GM21515 (cell line): ENCODE measurements around the gene CEP104.

Experiments
- ATAC-seq: cut with Tn5 transposase; IDR thresholded peaks from one replicate; pipeline ENCODE4 v1.9.1; 2021; ENCODE audit not compliant: unreplicated experiment

Gene CEP104

DNA sequence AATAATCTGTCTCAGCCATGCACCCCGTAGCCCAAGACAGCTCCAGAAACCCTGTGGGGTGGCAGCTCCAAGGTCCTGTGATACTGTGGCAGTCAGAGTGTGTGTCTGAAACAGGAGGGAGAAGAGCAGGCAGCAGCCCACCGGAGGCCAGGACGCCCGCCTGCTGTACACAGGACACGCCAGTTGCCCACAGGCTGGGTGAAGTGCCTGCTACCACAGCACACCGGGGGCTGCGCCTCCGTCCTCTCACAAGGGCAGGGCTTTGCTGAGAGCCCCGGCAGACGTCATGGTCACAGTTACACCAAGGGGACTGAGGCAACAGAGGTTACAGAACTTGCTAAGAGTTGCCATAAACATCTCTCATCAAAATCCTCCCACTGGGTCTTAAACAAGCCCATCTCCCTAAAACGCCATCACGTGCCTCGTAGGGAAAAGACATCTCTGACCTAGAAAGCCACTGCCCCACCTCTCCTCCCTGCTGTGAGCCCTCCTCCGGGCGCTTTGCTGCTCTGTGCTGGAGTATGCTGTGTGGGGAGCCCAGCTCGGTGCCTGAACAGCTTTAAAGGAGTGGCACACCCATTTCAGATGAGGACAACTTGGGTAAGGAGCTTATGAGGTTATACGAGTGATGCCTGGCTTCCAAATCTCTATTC lies 37.7 kb upstream of the CEP104 start:
- no peak for ATAC-seq

DNA sequence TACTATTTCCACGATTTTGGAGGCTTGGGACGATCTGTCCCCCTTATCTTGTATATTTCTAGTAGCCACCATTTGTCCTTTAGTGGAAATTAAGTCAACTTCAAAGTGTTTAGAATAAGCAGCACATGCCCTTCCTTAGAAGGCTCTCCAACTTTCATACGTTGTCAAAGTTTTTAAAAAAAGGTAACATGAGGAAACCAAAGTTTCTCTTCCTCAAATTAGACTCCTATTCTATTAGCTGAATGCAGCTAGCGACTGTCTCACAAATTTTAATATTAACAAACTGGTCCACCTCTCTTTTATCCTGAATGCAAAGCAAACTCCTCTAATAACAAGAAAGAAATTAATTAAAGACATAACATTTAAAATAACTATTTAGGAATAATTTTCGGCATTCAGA lies 36.2 kb upstream of the CEP104 start:
- ATAC-seq = no peak

DNA sequence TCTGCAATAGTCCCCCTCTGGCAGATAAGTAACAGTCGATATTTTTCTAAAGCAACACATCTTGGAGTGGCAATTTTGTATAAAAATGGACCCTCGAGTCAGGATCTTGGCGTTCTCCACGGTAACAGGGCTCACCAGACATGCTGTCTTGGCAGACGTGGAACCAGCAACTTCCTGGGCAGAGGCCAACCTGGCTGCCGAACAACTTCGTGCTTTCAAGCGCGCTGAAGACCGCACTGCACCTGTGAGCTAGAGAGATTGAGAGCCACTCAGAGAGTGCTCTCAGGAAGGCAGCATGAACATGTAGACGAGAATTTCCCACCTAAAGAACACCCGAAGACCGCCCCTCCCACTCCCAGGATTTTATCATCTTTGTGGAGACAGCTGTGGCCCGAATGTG lies 35.7 kb upstream of the CEP104 start:
- no peak for ATAC-seq

DNA sequence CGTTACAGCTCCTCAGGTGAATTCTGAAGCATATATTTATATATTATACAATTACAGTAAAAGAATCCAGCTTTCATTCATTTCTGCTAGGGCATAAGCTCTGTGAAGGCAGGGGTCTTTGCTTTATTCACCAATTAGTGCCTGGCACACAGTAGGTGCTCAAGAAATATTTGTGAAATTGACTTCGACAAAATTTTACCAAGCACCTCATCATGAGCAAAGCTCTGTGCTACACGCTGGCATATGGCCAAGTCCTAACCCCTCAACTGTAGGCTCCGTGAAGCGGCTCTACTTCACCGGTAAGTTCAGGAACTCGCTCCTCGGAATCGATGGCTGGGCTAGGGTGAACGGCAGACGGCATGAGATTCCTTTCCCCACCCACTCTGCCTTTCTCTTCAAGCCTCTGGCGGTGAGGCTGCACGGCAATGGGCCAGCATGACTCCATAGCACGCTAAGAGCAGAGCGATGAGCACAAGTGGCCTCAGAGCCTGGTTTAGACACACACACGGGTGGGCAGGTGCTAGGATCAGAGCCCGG lies 34.4 kb upstream of the CEP104 start:
- no peak for ATAC-seq

DNA sequence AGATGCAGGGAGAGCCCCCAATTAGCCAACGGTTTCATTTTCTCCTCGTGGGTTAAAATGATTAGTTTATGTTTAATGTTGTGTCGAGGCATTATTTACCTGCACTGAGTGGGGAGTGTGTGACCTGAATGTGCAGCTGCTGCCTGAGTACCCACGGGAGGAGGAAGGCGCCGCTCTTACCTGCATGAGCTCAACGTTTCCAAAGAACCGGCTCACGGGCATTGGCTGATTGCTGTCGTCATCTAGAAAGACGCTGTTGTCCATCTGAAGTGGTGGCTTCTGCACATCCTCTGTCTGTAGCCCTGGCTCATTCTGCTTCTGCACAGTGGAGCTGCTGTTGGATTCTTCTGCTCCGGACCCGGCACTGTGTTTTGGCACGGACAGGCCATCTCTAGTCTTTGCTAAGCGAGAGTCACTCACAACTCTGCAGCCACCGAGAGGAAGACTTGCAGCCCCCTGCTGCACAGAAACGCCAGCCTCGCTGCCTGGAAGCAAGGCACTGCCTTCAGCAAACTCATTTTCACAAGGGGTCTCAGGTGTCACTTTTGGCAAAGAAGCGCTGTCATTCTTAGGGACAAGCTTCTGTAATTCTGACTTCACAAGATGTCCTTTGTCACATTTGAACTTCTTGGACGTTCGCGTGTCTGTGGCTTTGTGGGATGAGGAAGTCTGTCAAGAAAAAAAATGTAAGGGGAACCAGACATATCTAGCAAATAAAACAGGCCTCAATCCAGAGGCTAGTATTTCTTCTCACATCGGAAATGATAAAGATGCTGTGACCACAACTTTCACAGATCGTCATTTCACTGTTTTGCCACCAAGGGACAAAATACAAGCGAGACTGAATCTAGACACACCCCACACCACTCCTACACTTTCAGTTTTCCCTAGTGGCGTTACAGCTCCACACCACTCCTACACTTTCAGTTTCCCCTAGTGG lies 33.6 kb upstream of the CEP104 start:
- ATAC-seq = no peak

DNA sequence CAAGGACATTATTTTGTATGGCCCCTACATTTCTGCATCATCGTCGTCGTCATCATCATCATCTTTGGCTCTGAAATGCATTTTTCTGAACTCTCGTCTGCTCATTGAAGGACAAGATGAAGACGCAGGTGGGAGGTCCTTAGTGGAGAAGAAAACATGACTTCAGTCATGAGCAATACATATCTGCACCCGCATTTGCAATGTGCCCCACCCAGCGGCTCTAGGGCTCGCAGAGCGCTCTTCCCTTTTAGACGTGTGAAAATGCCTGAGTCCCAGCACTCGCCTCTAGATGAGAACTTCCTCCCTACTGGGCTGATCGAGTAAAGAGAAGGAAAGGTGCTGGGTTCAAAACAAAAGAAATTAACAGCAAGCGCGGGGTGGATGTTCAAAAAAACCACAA lies 32.9 kb upstream of the CEP104 start:
- no peak for ATAC-seq

DNA sequence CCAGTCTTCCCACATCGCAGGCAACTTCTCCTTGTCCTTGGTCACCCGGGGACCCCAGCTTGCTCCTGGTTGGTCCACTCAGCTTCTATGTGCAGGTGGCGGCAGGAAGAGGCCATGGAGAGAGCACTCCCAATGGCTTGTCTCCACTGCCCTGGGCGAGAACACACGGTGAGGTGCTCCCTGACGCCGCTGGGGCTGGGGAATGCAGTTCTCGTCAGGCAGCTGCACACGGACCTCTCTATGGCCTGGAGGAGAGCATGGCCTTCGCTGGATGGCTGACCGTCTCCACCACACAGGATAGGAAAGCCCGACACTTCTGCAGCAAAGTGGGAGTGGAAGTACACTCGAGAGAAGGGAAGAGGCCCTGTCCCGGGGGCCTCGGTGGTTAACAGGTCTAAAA lies 31.3 kb upstream of the CEP104 start:
- ATAC-seq = no peak

DNA sequence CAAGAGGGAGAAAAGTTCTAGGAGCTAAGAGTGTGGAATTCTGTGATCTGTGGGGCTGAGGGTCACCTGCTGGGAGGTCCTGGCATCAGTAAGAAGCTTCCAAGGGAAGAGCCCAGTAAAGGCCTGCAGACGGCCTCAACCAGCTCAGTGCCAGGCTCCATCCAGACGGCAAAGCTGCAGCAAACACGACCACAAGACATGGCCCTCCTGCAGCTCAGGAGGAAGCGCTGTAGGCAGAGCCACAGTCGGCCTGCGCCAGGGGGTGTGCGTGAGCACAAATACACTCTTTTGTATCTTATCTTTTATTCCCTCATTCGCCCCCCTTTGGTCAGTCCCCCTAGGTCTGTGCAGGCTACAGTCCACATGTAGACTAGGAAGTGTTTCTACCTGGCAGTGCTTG lies 29.7 kb upstream of the CEP104 start:
- no peak for ATAC-seq

DNA sequence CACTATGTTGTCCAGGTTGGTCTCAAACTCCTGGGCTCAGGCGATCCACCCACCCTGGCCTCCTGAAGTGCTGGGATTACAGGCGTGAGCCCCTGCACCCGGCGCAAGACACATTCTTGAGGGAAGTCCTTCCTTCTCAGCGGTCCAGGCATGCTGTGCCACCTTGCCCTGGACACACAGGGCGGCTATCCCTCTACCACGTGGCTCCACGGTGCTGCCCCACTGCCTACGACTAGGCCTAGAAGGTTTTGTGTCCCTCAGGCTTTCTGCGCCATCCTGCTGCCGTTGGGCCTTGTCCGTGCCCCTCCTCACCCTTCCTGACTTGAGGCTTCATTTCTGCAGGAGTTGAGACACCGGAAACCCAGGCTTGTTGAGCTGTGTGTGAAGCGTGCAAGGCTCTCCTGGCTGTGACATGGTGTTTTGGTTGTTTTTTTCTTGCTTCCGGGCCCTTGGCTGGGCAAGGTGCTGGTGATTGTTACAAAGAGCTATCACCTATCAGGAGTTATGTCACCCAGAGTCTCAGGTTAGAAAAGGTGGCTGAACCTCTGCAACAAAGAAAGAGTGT lies 29.2 kb upstream of the CEP104 start:
- ATAC-seq = no peak

DNA sequence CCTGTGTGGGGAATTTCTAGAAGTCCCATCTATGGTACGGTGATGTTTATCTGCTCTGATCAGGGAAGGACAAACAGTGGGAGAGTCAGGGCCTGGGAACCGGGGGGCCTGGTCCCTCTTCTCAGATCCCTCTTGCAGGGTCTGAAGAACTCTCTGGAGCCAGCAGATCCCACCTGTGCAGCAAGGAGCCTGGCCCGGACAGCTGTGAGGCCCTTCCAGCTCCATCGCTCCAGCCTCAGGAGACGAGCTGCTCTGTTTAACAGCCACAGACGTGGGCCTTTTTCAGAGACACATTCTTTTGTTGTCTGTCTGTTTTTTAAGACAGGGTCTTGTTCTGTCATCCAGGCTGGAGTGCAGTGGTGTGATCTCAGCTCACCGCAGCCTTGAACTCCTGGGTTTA lies 28.6 kb upstream of the CEP104 start:
- no peak for ATAC-seq

DNA sequence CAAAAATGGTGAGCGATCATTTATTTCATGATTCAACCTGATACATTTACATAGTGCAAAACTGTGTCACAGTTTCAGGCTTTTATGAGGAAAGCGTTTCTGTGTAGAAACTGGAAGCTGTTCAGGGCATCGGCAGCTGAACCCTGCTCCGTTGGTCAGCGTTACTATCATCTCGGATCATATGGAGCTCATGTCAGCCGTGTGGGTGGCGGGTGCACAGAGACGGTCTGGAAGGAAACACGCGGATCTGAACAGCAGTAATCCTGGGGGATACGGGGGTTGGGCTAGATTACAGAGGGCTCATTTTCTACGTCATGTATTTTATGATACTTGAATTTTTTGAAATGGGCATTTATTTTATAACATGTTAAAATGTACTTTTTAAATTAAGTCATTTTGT lies 28.0 kb upstream of the CEP104 start:
- no peak for ATAC-seq

DNA sequence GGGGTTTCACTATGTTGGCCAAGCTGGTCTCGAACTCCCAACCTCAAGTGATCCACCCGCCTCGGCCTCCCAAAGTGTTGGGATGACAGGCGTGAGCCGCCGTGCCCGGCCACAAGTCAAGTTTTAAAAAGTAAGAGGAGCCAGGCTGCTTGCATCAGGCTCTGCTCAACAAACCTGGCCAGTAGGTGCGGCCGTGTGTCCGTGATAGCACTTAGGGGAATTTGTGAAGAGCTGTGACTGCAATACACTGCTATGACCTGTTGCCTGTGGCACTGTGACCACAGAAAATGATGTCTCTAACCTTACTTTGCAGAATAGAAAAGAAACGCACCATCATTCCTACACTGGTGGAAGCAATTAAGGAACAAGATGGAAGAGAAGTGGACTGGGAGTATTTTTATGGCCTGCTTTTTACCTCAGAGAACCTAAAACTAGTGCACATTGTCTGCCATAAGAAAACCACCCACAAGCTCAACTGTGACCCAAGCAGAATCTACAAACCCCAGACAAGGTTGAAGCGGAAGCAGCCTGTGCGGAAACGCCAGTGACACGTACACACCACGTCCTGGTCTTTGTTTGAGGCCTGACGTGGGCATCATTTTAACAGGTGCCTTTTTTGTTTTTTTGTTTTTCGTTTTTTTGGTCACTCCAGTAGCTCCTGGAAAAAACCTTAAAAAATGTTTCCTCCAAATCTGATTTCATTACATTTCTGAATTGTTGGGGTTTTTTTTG lies 26.3 kb upstream of the CEP104 start:
- ATAC-seq = no peak

DNA sequence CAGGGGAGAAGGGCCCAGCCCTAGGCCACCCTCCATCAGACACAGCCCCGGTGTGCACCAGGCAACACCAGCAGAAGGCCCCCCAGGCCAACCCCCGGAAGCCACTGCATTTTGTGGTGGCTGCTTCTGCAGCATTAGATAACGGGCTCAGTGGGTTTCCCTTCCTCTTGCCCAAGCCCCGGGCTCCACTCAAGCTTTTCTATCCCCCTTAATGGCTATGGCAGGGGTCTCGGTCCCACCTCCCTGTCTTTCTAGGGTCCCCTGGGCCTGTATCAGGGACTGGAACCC lies 24.1 kb upstream of the CEP104 start:
- ATAC-seq = no peak

DNA sequence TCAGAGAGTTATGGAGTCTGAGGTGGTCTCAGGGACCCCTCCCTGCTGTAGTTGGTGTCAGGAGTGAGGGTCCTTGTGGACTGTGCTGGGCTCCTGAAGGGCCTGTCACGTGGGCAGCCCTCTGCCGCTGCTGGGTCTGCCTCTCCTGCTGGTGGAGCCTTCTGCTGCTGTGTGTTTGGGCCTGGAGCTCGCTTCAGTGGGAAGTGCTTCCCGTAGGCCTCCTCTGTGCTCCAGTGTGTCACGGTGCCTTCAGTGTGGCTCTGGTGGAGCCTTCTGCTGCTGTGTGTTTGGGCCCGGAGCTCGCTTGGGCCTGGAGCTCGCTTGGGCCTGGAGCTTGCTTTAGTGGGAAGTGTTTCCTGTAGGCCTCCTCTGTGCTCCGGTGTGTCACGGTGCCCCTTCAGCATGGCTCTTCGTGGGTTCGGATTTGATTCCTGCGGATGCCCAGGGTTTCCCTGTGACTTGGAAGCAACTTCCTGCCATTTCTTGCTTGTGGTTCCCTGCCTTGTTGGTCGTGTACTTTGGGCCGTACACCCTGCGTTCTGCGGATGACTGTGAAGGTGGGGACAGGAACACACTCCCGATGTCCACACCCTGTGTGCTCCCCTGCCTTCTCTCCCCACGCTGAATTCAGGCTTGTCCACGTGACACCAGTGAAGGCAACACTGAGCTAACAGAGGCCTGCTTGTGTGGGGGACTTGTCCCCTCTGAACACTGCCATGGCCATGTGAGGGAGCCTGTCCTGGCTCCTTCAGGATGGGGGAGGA lies 23.6 kb upstream of the CEP104 start:
- no peak for ATAC-seq

DNA sequence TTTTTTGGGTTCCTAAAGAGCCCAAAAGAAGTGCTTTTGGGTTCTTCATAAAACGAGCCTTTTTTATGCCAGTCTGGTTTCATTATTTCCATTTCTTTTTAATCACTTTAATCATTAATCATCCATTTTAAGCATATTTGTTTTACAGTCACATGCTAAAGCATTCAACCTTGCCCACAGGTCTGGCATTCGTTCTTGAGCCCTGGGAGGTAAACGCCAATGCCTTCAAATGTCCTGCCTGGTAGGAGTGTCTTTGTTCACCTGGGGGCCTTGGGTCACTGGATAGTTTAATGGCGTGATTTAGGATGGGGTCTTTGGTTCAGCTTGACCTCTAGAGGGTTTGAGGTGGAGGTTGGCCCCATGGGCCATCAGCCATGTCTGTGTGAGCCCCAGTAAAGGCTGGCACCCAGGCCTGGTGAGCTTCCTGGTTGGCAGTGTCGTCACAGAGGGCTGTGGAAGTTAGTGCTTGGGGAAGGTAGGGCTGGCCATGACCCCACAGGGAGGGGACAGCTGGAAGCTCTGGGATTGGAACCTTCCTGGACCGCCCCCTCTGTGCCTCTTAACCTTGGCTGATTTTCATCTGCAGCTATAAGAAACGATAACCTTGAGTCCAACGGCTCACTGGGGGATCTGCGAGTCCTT lies 22.9 kb upstream of the CEP104 start:
- no peak for ATAC-seq

DNA sequence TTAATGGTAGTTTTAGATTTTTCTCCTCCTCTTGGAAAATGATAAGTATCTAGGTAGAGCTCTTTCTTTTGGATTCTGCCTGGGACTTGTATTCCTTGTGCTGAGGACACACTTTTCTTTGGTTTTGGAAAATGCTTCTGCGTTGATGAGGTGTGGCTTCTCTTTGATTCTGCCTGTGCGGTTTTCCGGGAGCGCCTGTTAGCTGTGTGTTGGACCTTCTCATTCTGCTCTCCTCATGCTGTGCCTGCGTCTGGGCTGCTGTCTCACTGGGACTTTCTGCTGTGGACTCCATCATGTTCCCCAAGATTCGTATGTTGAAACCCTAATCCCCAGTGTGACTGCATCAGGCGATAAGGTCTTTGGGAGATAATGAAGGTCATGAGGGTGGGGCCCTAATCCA lies 22.1 kb upstream of the CEP104 start:
- ATAC-seq = no peak

DNA sequence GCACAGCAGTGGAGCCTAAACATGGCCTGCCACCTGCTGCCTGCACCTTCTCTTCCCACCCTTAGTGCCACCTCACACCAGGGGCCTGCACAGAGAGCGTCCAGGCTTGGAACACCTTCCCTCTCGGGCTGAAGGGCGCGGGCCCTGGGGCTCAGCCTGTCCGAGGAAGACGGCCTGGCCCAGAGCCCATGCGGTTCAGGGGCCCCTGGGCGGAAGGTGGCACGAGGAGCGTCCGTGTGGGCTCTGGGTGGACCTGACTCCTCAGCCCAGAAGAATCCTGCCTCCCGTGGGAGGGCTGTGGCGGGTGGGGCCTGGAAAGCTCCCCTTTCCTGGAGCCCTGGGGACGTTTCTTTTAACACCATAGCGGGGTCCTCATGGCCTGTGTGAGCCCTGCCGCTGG lies 19.7 kb upstream of the CEP104 start:
- no peak for ATAC-seq

DNA sequence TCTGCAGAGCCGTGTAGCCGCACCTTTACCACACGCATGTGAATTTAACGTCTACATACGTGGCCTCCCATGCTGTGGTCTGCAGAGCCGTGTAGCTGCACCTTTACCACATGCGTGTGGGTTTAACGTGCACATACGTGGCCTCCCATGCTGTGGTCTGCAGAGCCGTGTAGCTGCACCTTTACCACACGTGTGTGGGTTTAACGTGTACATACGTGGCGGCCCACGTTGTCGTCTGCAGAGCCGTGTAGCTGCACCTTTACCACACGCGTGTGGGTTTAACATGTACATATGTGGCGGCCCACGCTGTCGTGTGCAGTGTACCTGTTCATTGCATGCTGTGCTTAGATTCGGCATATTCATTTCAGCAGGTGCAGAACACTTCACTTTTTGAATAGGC lies 17.7 kb upstream of the CEP104 start:
- ATAC-seq = no peak

DNA sequence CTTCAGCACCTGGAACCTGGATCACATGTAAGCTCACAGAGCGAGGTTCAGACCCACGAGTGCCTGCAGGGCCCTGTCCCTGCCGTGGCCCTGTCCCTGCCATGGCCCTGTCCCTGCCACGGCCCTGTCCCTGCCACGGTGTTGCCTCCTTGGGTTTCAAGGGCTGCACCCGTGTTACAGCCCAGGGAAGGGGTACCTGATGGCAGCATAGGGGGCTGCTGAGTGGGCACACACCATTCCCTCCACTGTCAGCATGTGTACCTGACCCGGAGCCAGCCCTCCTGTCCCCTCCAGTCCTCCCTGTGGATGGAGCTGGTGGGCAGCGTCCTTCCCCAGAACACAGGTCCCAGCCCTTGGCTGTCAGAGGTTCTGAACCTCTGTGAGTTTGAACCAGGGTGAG lies 15.5 kb upstream of the CEP104 start:
- ATAC-seq = no peak

DNA sequence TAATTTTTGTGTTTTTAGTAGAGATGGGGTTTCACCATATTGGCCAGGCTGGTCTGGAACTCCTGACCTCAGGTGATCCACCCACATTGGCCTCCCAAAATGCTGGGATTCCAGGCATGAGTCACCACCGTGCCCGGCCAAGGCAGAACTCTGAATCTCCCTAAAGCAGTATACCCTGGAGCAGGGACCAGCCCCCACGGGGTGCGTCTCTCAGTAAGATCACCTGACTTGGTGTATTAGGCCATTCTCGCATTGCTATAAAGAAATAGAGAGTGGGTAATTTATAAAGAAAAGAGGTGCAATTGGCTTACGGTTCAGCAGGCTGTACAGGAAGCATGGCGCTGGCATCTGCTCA lies 14.4 kb upstream of the CEP104 start:
- no peak for ATAC-seq
